Activated T-cell treated with anti-CD3 and anti-CD28 coated beads for 48 hours (primary cell): Measurements from ENCODE around the gene SGCE.
"Not testable (repeated sequence)": the region's sequence is repeated elsewhere in the genome, so short reads cannot be mapped to it uniquely, and the experiment has no call there.

Experiments
- DNase-seq: peaks from one replicate; pipeline ENCODE4 v3.0.0-alpha.2; 2020; ENCODE audit warnings: low read depth

Gene SGCE

DNA sequence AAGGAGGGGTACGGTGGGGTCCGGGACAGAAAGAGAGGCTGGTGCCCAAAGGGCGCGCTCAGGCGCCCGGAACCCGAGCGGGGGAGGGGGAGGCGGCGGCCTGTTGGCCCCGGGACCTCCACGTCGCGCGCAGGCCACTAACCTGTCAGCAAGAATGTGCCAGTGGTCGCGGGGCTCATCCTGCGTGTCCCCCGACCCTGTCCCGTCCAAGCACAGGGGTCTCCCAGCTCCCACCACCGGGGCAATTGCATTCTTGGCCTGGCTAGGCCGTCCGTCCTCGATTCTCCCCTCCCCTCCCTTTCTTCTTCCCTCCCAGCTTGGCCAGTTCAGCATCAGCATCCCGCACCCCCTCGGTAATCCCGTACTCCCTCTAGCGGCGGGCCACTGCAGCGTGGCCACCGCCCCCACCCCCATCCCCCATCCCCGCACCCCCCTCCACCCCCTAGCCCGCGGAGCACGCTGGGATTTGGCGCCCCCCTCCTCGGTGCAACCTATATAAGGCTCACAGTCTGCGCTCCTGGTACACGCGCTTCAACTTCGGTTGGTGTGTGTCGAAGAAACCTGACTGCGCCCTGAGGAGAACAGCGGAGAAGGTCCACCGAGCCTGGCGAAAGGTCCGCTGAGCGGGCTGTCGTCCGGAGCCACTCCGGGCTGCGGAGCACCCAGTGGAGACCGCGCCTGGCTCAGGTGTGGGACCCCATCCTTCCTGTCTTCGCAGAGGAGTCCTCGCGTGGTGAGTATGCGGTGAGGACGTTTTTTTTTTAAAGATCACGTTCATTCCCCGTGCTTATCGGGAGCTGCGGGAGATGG, at the start of gene SGCE:
Gene SGCE (minus strand): TSS at position 286 of the 810 bp plus-strand sequence. CDS start 35 bp downstream, at position 251.
- DNase-seq: peak; percentile 45

GRCh38 chr7:94705155-94706021, 49.5 kb upstream of the SGCE start:
- not testable (repeated sequence) for DNase-seq

DNA sequence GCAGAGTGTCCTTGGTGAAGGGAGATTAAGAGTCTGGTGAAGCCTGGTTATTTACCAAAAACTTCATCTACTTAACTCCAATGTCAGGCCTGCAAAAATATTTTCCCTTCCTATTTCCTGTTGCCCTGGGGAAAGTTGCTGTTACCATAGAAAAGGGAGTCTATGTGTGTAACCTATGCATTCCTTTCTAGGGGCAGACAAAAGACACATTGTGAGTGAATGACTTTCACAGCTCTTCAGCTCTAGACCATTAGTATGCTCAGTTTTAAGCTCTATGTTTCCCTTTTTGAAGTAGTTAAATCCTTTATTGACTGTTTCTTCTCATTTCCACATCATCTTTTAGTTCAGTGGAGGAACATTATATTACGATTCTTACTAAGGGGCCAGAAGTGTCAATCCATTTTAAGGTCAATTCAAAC, 45.6 kb upstream of the SGCE start:
- no peak for DNase-seq

DNA sequence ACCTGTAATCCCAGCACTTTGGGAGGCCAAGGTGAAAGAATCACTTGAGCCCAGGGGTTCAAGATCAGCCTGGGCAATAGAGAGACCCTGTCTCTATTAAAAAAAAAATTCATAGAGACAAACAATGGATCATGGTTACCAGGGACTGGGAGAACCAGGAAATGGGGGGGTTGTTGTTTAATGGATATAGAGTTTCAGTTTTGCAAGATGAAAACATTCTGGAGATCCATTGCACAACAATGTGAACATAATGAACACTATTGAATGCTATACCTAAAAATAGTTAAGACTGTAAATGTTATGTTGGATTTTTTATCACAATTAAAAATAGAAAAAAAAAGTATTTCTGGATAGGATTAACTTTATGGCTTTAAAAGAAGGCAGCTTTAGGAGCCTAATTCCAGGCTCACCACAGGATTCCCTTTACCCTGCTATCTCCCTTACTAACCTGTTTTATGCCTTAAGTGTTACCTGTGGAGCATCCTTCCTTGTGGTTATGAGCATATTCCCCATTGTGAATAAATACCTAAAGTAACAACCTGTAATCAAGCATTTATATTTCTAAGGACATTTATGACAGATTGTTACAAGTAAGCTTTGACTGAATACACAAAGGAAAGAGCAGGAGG, 45.1 kb upstream of the SGCE start:
- no peak for DNase-seq

DNA sequence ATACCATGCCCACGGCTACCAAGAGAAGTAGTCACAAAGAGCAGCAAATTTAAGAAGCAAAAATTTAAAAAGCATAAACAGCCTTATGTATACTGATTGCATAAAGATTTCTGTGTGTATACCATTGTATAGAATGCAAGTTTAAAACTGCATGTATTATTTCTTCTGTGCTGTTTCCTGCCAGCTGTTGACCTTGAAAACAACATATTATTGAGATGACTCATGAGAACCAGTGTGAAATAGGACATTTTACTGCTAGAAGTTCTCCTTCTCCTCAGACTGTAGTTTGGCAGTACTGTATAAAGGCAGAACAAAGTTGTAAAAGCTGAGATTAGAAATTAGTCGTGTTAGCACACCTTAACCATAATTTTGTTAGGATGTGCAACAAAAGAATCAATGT, 42.3 kb upstream of the SGCE start:
- DNase-seq: no peak

DNA sequence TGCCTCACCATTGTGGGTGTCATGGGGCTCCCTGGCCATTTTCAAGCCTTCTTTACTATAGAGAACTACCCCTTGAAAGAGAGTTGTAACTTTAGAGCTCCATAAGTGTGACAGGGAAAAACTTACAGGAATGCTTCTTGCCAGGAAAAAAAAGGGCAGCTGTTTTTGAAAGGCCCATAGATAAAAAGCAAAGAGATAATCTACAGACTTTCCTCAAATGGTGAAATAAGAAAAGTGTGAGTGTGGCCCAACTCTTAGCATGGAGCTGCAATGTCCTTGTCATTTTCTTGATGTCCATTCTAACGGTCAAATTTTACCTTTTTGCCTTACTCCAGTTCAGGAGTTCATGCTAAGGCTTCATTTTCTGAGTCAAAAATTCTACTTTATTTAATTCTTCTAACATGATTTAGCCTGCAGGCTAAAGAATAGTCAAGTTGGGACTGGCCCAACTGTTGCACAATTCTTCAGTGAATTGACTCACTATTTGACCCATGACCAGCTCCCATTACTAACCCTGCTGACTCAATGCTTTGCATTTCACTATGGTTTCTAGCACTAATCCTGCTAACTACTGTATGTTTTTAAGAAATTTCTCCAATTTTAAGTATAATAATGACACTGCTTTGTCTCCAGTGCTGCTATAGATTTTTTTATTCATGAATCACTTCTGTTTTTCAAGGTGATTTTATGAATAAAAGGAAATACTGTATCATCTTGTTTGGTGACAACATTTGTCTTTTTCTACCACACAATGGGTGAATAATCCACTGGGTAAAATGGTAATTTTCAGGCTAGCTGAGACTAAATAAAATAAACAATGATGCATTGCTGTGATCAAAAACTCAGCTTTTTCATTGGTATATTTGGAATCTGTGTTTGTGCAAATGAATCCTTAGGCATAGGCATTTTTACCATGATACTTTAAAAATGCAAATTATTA, 41.4 kb upstream of the SGCE start:
- no peak for DNase-seq

- no peak for DNase-seq
Measured at GRCh38 chr7:94687810-94688209, 31.9 kb upstream of the SGCE start.

DNA sequence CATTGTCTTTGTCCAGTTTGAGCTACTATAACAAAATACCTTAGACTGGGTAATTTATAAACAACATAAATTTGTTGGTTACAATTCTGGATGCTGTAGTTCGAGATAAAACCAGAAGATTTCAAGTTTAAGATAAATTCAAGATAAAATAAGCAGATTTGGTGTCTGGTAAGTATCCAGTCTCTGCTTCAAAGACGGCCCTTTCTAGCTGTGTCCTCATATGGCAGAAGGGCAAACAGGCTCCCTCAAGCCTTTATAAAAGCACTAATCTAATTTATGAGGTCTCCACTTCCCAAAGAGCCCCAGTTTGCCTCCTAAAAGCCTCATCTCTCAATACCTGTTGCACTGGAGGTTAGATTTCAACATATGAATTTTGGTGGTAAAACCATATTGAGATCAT, 31.1 kb upstream of the SGCE start:
- no peak for DNase-seq

- no peak for DNase-seq
Measured at GRCh38 chr7:94683066-94683465, 27.1 kb upstream of the SGCE start.

DNA sequence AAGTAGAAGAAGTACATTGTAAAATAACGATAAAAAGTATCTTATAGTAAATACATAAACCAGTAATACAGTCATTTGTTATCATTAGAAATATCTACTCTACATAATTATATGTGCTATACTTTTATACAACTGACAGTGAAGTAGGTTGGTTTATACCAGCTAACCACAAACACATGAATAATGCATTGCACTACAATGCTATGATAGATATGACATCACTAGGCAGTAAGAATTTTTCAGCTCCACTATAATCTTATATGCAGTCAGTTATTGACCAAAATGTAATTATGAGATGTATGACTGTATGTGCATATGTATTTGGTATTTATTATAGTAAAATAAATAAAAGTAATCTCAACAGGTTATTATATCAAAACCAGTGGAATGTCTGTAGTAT, 23.4 kb upstream of the SGCE start:
- no peak for DNase-seq

DNA sequence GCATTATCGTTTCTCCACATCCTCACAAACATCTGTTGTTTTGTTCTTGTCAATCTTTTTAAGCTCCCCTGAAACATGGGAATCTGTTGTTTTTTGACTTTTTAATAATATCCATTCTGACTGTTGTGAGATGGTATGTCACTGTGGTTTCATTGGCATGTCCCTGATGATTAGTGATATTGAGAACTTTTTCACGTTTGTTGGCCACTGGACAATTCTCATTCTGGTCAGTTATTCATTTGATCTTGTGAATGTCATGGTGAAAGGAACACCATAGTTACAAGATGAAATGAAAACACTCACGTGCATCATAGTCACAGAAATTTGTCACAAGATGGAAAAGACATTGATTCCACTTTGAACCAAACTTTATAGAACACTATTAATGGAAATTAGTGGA, 20.5 kb upstream of the SGCE start:
- DNase-seq: no peak

DNA sequence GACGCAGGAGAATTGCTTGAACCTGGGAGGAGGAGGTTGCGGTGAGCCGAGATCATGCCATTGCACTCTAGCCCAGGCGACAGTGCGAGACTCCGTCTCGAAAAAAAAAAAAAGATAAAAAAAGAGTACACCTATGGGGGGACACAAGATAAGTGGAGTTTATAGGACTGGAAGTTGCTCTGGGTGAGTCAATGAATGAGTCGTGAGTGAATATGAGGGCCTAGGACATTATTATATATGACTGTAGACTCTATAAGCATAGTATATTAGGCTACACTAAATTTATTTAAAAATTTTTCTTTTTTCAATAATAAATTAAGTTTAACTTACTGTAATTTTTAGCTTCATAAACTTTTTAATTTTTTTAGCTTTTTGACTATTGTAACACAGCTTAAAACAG, 19.4 kb upstream of the SGCE start:
- DNase-seq: no peak

- DNase-seq: no peak
Measured at GRCh38 chr7:94671444-94672235, 15.7 kb upstream of the SGCE start.

GRCh38 chr7:94669773-94670495, 14.0 kb upstream of the SGCE start:
- DNase-seq: no peak

- no peak for DNase-seq
Measured at GRCh38 chr7:94666879-94667587, 11.1 kb upstream of the SGCE start.

GRCh38 chr7:94665426-94665825, 9.5 kb upstream of the SGCE start:
- DNase-seq: no peak

- DNase-seq: no peak
Measured at GRCh38 chr7:94664023-94664422, 8.1 kb upstream of the SGCE start.

DNA sequence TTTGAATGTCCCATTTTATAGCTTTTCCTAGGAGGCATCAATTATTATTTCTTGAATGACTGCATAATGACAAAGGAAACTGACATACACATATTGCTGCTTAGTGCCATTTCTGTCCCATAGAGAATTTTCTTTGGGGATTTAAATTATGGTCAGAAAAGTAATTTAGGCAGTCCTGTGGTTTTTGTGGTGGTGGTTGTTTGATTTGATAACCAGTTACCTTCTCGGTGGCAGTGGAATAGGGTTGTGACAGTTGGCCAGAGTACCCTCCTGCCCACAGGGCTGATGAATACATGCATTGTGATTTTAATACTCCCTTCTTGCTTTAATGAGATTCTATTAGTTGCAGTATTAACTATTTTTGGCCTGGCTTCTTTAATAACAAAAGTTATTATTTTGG, 6.6 kb upstream of the SGCE start:
- no peak for DNase-seq

- no peak for DNase-seq
Measured at GRCh38 chr7:94660006-94660405, 4.1 kb upstream of the SGCE start.
